CD4-positive, alpha-beta T cell treated with Interleukin-17A for 1 hour (primary cell): ENCODE measurements around the gene FAM151B.

Experiments
- DNase-seq: peaks from one replicate; pipeline ENCODE4 v3.0.0-alpha.2; 2020

FAM151B gene

GRCh38 chr5:80591352-80591751 is 103.5 kb downstream of the FAM151B start:
- DNase-seq = no peak

DNA sequence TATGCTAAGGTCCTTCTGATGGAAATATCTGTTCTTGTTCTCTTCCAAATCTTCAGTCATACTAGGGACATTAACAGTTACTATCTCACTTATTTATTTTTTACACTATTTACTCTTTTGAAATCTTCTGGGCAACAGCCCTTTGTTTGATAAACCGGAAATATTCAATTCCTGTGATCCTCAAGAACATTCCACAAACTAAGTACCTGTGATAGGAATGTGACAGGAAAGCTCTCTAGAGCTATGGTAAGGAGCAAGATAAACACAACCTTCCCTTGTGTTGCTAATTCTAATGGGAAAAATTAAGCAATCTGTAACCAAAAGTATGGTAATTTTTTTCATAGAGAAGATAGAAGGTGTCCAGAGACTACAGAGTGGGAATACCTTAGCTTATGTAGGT is 104.2 kb downstream of the FAM151B start:
- DNase-seq = no peak
